K562 (cell line): ENCODE measurements around the gene UBR3. TPM values are rescaled to one million over a fixed set of nuclear protein-coding genes. Genes with fewer than 3 reads are reported as not detected.
A peak's percentile ranks its signal among the peaks of the same experiment; 100 is the strongest.

ENCODE experiments used
- BCOR ChIP-seq: fragments of 450-650 bp; IDR thresholded peaks from 2 replicates; pipeline ENCODE4 v1.6.1; 2016
- C11orf30 ChIP-seq: fragments of 450-650 bp; IDR thresholded peaks from 2 replicates; pipeline ENCODE4 v1.6.1; 2016; ENCODE audit warnings: low read depth, mild to moderate bottlenecking
- L3MBTL2 ChIP-seq: fragments of 450-650 bp; IDR thresholded peaks from 2 replicates; pipeline ENCODE4 v1.6.1; 2016; ENCODE audit warnings: mild to moderate bottlenecking, moderate library complexity
- MECOM ChIP-seq: fragments of 250-450 bp; sonication (Bioruptor Pico); IDR thresholded peaks from 2 replicates; pipeline ENCODE4 v1.8.0; 2022; ENCODE audit warnings: inconsistent platforms
- NFYB ChIP-seq: IDR thresholded peaks from 2 replicates; pipeline ENCODE4 v1.6.1; 2011; ENCODE audit warnings: mild to moderate bottlenecking, moderate library complexity; ENCODE audit not compliant: insufficient read length; ENCODE audit errors: extremely low read depth
- UBTF ChIP-seq, 2 experiments: IDR thresholded peaks; 2 replicates each; pipeline ENCODE4 v1.6.1; 2012; ENCODE audit warnings: improper control_type of control experiment in 2 of 2, low read depth in 2 of 2, low read length in 2 of 2, borderline replicate concordance in 1 of 2
- XRCC4 ChIP-seq: IDR thresholded peaks from one replicate; pipeline ENCODE4 v1.6.1; 2011; ENCODE audit not compliant: insufficient read depth, insufficient read length; ENCODE audit errors: extremely low read depth
- ZNF12 ChIP-seq: sonication (generic); formaldehyde crosslinking; IDR thresholded peaks from 2 replicates; pipeline ENCODE4 v1.4.0; 2020; ENCODE audit warnings: mild to moderate bottlenecking, missing genetic modification reagents
- ZSCAN29 ChIP-seq: fragments of 450-650 bp; IDR thresholded peaks from 2 replicates; pipeline ENCODE4 v1.6.1; 2017
- polyA plus RNA-seq, 8 experiments: library from polyadenylated mRNA; depleted of rRNA in 4 of 8; stranded (reverse) in 5 of 8; unstranded in 3 of 8; fragments of >200 nt; fragmentation: Nextera tagmentation in 2 of 8; fragmentation: Illumina TruSeq in 1 of 8; extraction: Ambion mirVana in 2 of 8; extraction: Trizol in 1 of 8; gene quantifications; 2 replicates each; pipeline versions ENCODE4 v1.2.1 to v1.2.3, GENCODE V29; 2011 to 2014; ENCODE audit warnings: inconsistent platforms in 1 of 8, missing spikeins in 1 of 8
- total RNA-seq, 7 experiments: library from RNA; depleted of rRNA in 6 of 7; stranded (reverse); fragments of >200 nt in 6 of 7; fragmentation: Illumina TruSeq in 2 of 7; extraction: Trizol in 2 of 7; gene quantifications; 2 replicates each; pipeline versions ENCODE4 v1.2.1 to v1.2.3, GENCODE V29; 2011 to 2021; ENCODE audit warnings: low replicate concordance in 1 of 7
- TF ChIP-seq, protein P1 (sequence below): fragments of 250-450 bp; sonication (Bioruptor Pico); IDR thresholded peaks from 2 replicates; pipeline ENCODE4 v1.8.0; 2021; ENCODE audit warnings: mild to moderate bottlenecking, moderate library complexity
- TF ChIP-seq, protein P2 (sequence below), 2 experiments: fragments of 450-650 bp; IDR thresholded peaks; 2 replicates each; pipeline ENCODE4 v1.6.1; 2016
- TF ChIP-seq, protein P3 (sequence below): fragments of 250-450 bp; sonication (Bioruptor Pico); IDR thresholded peaks from 2 replicates; pipeline ENCODE4 v1.5.0; 2021; ENCODE audit warnings: mild to moderate bottlenecking, moderate library complexity

UBR3 gene
- total and polyA plus RNA-seq, 9 of the 15 experiments (the other 6 are each of a cell fraction or from before 2014, with no cell fraction given): 14.4 to 63.5 (median 40.4) TPM

DNA sequence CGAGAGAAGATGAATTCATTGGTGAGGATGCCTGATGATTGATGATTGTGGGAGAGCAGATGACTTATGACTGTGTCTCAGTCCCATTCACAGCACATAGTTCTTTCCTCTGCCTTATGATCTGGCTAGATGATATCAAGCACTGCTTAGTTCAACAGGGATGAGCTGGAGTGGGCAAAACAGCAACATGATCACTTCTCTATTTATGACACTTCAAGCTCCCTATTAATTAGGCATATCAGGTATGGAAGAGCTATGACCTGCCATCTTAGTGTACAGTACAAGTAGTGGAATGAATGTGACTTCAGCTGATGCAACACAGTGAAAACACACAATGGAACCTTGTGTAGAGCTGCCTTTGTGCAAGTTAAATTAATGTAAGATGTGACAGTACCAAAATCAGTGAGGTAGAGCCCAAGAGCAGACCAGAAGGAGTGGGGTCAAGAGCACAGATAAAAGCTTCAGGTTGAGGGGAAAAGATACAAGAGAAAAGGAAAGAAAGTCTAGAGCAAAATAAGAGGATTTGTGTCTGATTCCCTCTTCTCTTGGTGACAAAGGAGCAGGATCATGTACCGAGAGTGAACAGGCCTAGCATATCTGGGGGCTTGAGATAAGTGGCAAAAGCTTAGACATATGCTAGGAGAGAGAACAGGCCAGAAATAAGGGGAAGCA, 257.7 kb downstream of the UBR3 start (continued):
- TF ChIP-seq NFYB (no peak), ZNF12 (no peak), C11orf30 (no peak), XRCC4 (no peak), MECOM (CRISPR knock-in tag) (peak; percentile 96), BCOR (no peak), L3MBTL2 (peak; percentile 79), ZSCAN29 (no peak), UBTF (IDR thresholded peaks at IDR 0.05; ENCODE audit: borderline replicate concordance in 1 of 2, low read depth in 2 of 2, low read length in 2 of 2) (no peak)
- TF ChIP-seq, protein P1, sequence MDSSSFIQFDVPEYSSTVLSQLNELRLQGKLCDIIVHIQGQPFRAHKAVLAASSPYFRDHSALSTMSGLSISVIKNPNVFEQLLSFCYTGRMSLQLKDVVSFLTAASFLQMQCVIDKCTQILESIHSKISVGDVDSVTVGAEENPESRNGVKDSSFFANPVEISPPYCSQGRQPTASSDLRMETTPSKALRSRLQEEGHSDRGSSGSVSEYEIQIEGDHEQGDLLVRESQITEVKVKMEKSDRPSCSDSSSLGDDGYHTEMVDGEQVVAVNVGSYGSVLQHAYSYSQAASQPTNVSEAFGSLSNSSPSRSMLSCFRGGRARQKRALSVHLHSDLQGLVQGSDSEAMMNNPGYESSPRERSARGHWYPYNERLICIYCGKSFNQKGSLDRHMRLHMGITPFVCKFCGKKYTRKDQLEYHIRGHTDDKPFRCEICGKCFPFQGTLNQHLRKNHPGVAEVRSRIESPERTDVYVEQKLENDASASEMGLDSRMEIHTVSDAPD (CRISPR knock-in tag): peak; percentile 74
- TF ChIP-seq, protein P2, sequence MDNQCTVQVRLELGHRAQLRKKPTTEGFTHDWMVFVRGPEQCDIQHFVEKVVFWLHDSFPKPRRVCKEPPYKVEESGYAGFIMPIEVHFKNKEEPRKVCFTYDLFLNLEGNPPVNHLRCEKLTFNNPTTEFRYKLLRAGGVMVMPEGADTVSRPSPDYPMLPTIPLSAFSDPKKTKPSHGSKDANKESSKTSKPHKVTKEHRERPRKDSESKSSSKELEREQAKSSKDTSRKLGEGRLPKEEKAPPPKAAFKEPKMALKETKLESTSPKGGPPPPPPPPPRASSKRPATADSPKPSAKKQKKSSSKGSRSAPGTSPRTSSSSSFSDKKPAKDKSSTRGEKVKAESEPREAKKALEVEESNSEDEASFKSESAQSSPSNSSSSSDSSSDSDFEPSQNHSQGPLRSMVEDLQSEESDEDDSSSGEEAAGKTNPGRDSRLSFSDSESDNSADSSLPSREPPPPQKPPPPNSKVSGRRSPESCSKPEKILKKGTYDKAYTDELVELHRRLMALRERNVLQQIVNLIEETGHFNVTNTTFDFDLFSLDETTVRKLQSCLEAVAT (IDR thresholded peaks at IDR 0.05): 0 out of 4 replicates have a peak, but pooled peaks of 1 of the 2 experiments have one; percentile 9
- TF ChIP-seq, protein P3, sequence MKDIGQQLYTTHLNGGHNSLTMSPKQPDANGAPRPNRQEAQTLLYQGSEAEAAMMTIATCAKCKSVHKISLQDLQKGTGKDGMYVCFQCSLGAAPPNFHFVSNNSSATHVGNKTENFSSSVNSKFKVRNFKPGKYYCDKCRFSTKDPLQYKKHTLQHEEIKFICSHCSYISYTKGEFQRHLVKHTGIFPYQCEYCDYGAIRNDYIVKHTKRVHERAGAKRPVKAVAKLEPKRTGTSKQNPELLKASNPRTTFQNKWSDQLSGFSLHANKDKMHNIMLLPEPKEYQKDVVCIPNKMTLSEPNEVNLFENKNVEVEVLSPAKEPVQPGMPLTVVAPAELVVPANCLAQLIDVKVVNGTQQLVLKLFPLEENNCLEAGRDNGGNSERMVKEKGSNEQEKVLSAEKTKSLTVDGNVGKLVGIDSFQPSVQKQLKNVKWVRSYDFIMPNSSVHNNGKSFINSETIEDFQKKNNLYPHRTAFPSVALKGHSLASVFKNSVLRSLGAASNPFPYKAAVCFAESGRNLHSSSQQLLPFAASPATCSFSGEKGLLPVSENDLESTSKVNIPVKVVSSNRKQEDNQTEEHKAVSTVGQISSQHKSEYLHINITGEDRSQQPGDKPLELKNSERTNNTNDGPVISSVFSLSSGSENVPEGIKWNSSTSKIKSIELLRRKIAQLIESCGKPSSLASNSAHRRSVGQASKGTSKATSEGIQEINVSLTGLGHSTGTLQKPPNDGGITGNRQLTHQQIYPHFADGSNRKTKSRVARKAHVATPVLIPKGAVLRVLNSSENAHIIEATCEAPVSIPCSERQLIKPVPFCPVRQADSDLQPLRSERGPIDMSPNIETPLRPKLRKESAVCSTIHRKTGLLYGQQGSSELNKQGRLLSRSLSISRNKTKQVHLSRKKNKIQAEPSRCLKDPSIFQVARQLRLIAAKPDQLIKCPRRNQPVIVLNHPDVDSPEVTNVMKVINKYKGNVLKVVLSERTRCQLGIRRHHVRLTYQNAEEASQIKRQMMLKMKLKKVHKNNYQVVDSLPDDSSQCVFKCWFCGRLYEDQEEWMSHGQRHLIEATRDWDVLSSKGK (CRISPR knock-in tag): no peak
